GM21423 (cell line): ENCODE measurements around the gene KRT74.

Experiments used
- ATAC-seq: cut with Tn5 transposase; IDR thresholded peaks from one replicate; pipeline ENCODE4 v1.9.1; 2021; ENCODE audit warnings: mild to moderate bottlenecking, moderate library complexity; ENCODE audit not compliant: unreplicated experiment

The KRT74 gene

GRCh38 chr12:52539821-52540173, 33.8 kb downstream of the KRT74 start:
- ATAC-seq = no peak

- no peak for ATAC-seq
Observed at GRCh38 chr12:52539083-52539820, 34.4 kb downstream of the KRT74 start.

- ATAC-seq = no peak
Observed at GRCh38 chr12:52537101-52537500, 36.5 kb downstream of the KRT74 start.

- no peak for ATAC-seq
Observed at GRCh38 chr12:52535574-52535973, 38.1 kb downstream of the KRT74 start.

- ATAC-seq = no peak
Observed at GRCh38 chr12:52534482-52534881, 39.2 kb downstream of the KRT74 start.

GRCh38 chr12:52533686-52534470, 39.8 kb downstream of the KRT74 start:
- ATAC-seq = no peak

- ATAC-seq = no peak
Observed at GRCh38 chr12:52532636-52533035, 41.0 kb downstream of the KRT74 start.

- ATAC-seq = no peak
Observed at GRCh38 chr12:52531566-52532300, 41.9 kb downstream of the KRT74 start.

- no peak for ATAC-seq
Observed at GRCh38 chr12:52530905-52531304, 42.7 kb downstream of the KRT74 start.

GRCh38 chr12:52530366-52530765, 43.3 kb downstream of the KRT74 start:
- ATAC-seq = no peak

GRCh38 chr12:52529846-52530245, 43.8 kb downstream of the KRT74 start:
- ATAC-seq = no peak

GRCh38 chr12:52529417-52529816, 44.2 kb downstream of the KRT74 start:
- no peak for ATAC-seq

GRCh38 chr12:52528641-52529143, 45.0 kb downstream of the KRT74 start:
- ATAC-seq = no peak

- no peak for ATAC-seq
Observed at GRCh38 chr12:52527121-52527800, 46.4 kb downstream of the KRT74 start.

- no peak for ATAC-seq
Observed at GRCh38 chr12:52526511-52526951, 47.1 kb downstream of the KRT74 start.

- no peak for ATAC-seq
Observed at GRCh38 chr12:52525661-52526499, 47.8 kb downstream of the KRT74 start.

GRCh38 chr12:52524898-52525591, 48.6 kb downstream of the KRT74 start:
- ATAC-seq = no peak

- ATAC-seq = no peak
Observed at GRCh38 chr12:52524241-52524897, 49.3 kb downstream of the KRT74 start.

GRCh38 chr12:52523824-52524223, 49.8 kb downstream of the KRT74 start:
- ATAC-seq = no peak
